ENCODE results near the gene SLC25A5.

SLC25A5 gene

GRCh38 chrX:119474615-119475388, 6.6 kb downstream of the SLC25A5 start:
- ATAC-seq: no peak

DNA sequence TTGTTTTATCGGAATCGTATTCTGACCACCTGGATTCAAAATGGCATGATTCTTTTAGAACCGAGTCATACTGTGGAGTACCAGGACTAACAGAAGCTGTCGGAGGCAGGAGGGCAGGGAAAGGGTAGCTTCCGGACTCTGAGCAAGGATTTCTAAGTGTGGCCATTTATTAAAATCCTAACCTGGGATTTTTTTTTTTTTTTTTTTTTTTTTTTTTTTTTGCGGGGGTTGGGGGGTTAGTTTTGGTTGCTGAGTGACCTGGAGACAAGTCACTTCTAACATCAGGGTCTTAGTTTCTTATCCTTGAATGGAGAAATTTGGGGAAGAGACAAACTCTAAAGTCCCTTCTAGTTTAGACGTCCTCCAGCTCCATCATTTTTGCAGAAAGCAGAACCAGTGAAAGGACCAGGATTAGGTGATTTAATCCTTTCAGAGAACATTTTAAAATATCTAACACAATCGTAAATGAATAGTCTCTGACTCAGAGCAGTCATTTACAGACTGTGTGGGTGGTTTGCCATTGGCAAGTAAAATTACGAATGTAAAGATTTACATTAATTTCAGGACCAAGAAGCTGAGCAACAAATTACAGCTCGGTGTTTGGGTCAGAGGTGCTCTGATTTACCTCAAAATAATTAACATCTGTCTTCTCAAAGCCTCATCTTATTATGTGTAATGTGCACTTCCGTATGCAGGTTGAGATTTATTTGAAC, 7.3 kb downstream of the SLC25A5 start:
- no peak for TF ChIP-seq RARB (CRISPR knock-in tag; IDR thresholded peaks at IDR 0.05)
- no peak for TF ChIP-seq ZFP3 (CRISPR knock-in tag; IDR thresholded peaks at IDR 0.05)
- no peak for TF ChIP-seq ZFP30 (CRISPR knock-in tag; IDR thresholded peaks at IDR 0.05)
- no peak for ATAC-seq

More at GRCh38 chrX:119474615-119475388, 6.6 kb downstream of the SLC25A5 start:
- TF ChIP-seq ZFP3 (CRISPR knock-in tag; IDR thresholded peaks at IDR 0.05): no peak

DNA sequence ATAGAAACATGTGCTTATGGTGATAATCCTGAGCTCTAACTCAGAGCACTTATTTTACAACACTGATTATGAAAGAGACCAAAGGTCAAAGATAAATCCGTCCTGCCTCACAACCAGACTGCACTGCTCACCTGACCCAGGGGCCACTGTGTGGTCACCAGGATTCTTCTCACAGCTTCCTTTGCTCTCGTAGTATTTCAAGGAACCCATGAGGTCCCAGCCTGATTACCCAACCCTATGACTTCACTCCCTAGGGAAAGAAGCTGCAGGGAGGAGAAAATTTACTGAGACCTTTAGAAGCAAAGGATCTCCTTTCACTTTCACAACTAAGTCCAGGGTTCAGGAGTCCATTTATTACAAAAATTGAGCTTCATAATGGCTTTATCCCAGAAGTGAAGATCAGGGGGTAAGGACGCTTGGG, 9.6 kb downstream of the SLC25A5 start:
- no peak for ATAC-seq
- TF ChIP-seq ZFP30 (CRISPR knock-in tag; IDR thresholded peaks at IDR 0.05) (no peak), ZFP3 (CRISPR knock-in tag; IDR thresholded peaks at IDR 0.05) (no peak), CSDC2 (CRISPR knock-in tag; IDR thresholded peaks at IDR 0.05) (no peak), TCF4 (CRISPR knock-in tag; IDR thresholded peaks at IDR 0.05; ENCODE audit: borderline replicate concordance) (no peak), ZNF70 (CRISPR knock-in tag; IDR thresholded peaks at IDR 0.05) (no peak), CREB5 (CRISPR knock-in tag; IDR thresholded peaks at IDR 0.05; ENCODE audit: low read depth) (no peak)
- TF ChIP-seq, protein P1, sequence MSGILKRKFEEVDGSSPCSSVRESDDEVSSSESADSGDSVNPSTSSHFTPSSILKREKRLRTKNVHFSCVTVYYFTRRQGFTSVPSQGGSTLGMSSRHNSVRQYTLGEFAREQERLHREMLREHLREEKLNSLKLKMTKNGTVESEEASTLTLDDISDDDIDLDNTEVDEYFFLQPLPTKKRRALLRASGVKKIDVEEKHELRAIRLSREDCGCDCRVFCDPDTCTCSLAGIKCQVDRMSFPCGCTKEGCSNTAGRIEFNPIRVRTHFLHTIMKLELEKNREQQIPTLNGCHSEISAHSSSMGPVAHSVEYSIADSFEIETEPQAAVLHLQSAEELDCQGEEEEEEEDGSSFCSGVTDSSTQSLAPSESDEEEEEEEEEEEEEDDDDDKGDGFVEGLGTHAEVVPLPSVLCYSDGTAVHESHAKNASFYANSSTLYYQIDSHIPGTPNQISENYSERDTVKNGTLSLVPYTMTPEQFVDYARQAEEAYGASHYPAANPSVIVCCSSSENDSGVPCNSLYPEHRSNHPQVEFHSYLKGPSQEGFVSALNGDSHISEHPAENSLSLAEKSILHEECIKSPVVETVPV (CRISPR knock-in tag; IDR thresholded peaks at IDR 0.05): no peak
- TF ChIP-seq, protein P2, sequence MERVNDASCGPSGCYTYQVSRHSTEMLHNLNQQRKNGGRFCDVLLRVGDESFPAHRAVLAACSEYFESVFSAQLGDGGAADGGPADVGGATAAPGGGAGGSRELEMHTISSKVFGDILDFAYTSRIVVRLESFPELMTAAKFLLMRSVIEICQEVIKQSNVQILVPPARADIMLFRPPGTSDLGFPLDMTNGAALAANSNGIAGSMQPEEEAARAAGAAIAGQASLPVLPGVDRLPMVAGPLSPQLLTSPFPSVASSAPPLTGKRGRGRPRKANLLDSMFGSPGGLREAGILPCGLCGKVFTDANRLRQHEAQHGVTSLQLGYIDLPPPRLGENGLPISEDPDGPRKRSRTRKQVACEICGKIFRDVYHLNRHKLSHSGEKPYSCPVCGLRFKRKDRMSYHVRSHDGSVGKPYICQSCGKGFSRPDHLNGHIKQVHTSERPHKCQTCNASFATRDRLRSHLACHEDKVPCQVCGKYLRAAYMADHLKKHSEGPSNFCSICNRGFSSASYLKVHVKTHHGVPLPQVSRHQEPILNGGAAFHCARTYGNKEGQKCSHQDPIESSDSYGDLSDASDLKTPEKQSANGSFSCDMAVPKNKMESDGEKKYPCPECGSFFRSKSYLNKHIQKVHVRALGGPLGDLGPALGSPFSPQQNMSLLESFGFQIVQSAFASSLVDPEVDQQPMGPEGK (CRISPR knock-in tag; IDR thresholded peaks at IDR 0.05; ENCODE audit: borderline replicate concordance): no peak

DNA sequence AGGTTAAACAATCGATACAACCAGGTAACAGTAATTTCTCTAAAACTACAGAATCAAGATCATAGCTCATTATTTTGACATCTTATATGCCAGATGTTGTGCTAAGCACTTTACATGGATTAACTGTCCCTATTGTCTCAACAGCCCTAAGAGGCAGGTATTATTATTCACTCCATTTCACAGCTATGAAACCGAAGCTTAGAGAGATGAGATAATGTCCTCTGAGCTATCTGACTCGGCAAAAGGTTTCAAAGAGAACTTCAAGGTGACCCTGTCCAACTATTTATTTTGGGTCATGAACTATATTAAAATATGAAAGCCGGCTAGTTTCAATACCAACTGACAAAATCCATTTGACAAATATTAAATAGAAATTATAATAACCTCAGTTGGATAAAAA, 10.3 kb downstream of the SLC25A5 start:
- ATAC-seq: no peak
- TF ChIP-seq OSR1 (CRISPR knock-in tag; IDR thresholded peaks at IDR 0.05) (no peak), PPARA (CRISPR knock-in tag; IDR thresholded peaks at IDR 0.05; ENCODE audit: borderline replicate concordance) (no peak), SNAI2 (CRISPR knock-in tag; IDR thresholded peaks at IDR 0.05) (no peak), ZNF565 (CRISPR knock-in tag; conservative IDR thresholded peaks at IDR 0.05; ENCODE audit: low read depth) (no peak), TSHZ2 (CRISPR knock-in tag; IDR thresholded peaks at IDR 0.05) (no peak), TOX (CRISPR knock-in tag; IDR thresholded peaks at IDR 0.05; ENCODE audit: borderline replicate concordance) (no peak), ISL1 (CRISPR knock-in tag; IDR thresholded peaks at IDR 0.05) (no peak), ZFP30 (CRISPR knock-in tag; IDR thresholded peaks at IDR 0.05) (no peak), ZC3H10 (CRISPR knock-in tag; IDR thresholded peaks at IDR 0.05) (no peak), ZFP3 (CRISPR knock-in tag; IDR thresholded peaks at IDR 0.05) (no peak), TCF4 (CRISPR knock-in tag; IDR thresholded peaks at IDR 0.05; ENCODE audit: borderline replicate concordance) (no peak), ARNTL (CRISPR knock-in tag; IDR thresholded peaks at IDR 0.05; ENCODE audit: borderline replicate concordance, low read depth) (no peak), BACH2 (CRISPR knock-in tag; IDR thresholded peaks at IDR 0.05; ENCODE audit: borderline replicate concordance) (no peak), RARB (CRISPR knock-in tag; IDR thresholded peaks at IDR 0.05) (no peak), ESRRG (CRISPR knock-in tag; IDR thresholded peaks at IDR 0.05) (no peak), CSDC2 (CRISPR knock-in tag; IDR thresholded peaks at IDR 0.05) (no peak), POU6F1 (CRISPR knock-in tag; IDR thresholded peaks at IDR 0.05; ENCODE audit: borderline replicate concordance, low read depth) (no peak)
- TF ChIP-seq, protein P1 (CRISPR knock-in tag; IDR thresholded peaks at IDR 0.05): no peak
- TF ChIP-seq, protein P2 (CRISPR knock-in tag; IDR thresholded peaks at IDR 0.05; ENCODE audit: borderline replicate concordance): no peak

Measured in SK-N-SH treated with all-trans-retinoic acid at 6 μM for 48 hours (cell line).